H1 (cell line): ENCODE results near the gene TRAF3IP1. TPM values are rescaled to one million over a fixed set of nuclear protein-coding genes. Genes with fewer than 3 reads are reported as not detected.

ENCODE experiments used
- BCL11A ChIP-seq, 2 experiments: IDR thresholded peaks; one replicate each; pipeline ENCODE4 v1.6.1; 2011; ENCODE audit warnings: low read depth in 2 of 2, low read length in 2 of 2, mild to moderate bottlenecking in 2 of 2
- HDAC6 ChIP-seq: IDR thresholded peaks from one replicate; pipeline ENCODE4 v1.7.1; 2012; ENCODE audit warnings: low read depth, mild to moderate bottlenecking, inconsistent platforms, low read length, moderate library complexity
- MAFK ChIP-seq: IDR thresholded peaks from 2 replicates; pipeline ENCODE4 v1.6.1; 2012; ENCODE audit warnings: low read depth, mild to moderate bottlenecking, improper control_type of control experiment, low read length
- RNF2 ChIP-seq: fragments of 200-900, 300-1000 bp; sonication (generic); IDR thresholded peaks from 2 replicates; pipeline ENCODE4 v1.7.1; 2016; ENCODE audit warnings: borderline replicate concordance, low read depth, mild to moderate bottlenecking, antibody characterized with exemption, low read length; ENCODE audit not compliant: poor library complexity, severe bottlenecking; ENCODE audit errors: missing control alignments
- SIRT6 ChIP-seq: IDR thresholded peaks from one replicate; pipeline ENCODE4 v1.7.1; 2012; ENCODE audit warnings: low read length, inconsistent platforms
- polyA plus RNA-seq, 7 experiments: library from polyadenylated mRNA; depleted of rRNA in 3 of 7; stranded (reverse) in 5 of 7; unstranded in 2 of 7; fragments of >200 nt in 5 of 7; fragments of 200-250 nt in 2 of 7; gene quantifications; 1 replicate in 5 of 7; 2 replicates in 1 of 7; 4 replicates in 1 of 7; pipeline versions ENCODE4 v1.2.1 to v1.2.3, GENCODE V29; 2011 to 2013; ENCODE audit warnings: missing spikeins in 2 of 7, mixed read lengths in 2 of 7
- total RNA-seq: library from RNA; stranded (reverse); fragmentation: NEBNext Ultra II Directional; extraction: Animal tissue kit (Norgen Biotek cat#: 25700); gene quantifications from 2 replicates; pipeline ENCODE4 v1.2.1, GENCODE V29; 2021

The TRAF3IP1 gene
- total and polyA plus RNA-seq, 2 of the 8 experiments (the other 6 are each of a cell fraction or from before 2014, with no cell fraction given): 2.3 to 17.5 TPM

DNA sequence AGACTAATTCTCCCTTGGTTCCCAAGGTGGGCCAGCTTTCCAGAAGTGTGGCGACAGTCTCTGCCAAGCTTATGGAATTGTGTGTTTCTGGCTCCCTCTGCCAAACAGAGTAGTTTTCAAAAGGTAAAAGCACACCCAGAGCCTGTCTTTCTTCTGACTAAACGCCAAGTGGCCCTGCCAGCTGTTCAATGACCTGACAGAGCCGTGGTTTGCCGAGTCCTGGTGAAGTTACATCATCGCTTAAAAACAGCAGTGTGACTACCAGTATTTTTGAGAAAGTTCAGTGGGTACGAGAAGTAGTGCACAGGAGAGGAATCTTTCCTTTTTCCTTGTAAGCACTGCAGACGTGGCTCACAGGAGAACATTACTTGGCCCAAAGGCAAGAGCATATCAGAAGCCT, 33.8 kb upstream of the TRAF3IP1 start (continued):
- TF ChIP-seq RNF2 (no peak), HDAC6 (no peak), MAFK (no peak), SIRT6 (no peak), BCL11A (IDR thresholded peaks at IDR 0.05; ENCODE audit: low read depth in 2 of 2, low read length in 2 of 2) (no peak)
